NCI-H2196 treated with DMSO at 0.1 percent for 48 hours (cell line): ENCODE measurements around the gene CNR2.
A peak's percentile ranks its signal among the peaks of the same experiment; 100 is the strongest.
"Not testable (repeated sequence)": the region's sequence is repeated elsewhere in the genome, so short reads cannot be mapped to it uniquely, and the experiment has no call there.

Experiments
- DNase-seq: peaks from one replicate; lab custom pipeline; 2025; ENCODE audit not compliant: unreplicated experiment; lab: John Stamatoyannopoulos, UW

The CNR2 gene

GRCh38 chr1:23916209-23917131, 3.3 kb upstream of the CNR2 start:
- DNase-seq: peak; percentile 14

DNA sequence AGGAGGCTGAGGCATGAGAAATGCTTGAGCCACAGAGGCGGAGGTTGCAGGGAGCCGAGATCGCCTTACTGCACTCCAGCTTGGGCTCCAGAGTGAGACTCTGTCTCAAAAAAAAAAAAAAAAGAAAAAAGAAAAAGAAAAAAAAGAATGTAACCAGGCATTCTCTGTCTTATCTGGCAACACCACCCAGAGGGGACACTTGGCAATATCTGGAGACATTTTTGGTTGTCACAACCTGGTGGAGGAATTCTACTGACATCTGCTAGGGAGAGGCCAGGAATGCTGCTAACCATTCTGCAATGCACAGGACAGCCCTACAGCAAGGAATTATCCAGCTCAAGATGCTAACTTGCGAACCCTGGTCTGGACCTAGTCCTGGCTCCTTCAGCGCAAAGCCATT, 2.3 kb upstream of the CNR2 start:
- DNase-seq: no peak

GRCh38 chr1:23914921-23915320, 1.8 kb upstream of the CNR2 start:
- DNase-seq: no peak

- DNase-seq: no peak
These were observed 1.2 kb downstream of the CNR2 start for GRCh38 chr1:23911921-23912320.

DNA sequence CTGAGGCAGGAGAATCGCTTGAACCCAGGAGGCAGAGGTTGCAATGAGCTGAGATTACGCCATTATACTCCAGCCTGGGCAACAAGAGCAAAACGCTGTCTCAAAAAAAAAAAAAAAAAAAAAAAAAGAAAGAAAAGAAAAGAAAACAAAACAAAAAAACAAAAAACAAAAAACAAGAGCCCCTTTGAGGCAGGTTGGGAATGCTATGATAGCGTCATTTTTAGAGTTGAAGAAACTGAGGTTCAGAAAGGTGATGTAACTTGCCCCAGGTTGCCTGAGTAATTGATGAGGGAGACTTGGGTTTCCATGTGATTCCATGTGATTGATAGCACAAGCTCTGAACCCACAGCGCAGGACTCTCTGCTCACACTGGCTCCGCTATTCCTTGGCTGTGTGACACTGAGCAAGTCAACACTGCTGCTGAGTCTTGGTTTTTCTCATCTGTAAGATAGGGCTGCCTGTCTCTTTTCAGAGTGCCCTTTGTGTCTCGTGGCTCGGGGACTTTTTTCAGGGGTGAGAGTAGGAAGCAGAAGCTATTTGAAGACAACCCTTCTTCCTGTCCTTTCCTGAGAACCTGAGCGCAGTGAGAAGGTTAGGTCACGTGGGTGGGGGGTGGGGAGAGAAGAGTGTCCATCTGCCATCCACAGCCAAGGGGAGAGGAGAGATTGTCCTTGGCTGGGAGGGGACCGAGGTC, 2.5 kb downstream of the CNR2 start:
- DNase-seq: no peak

GRCh38 chr1:23910144-23910543, 3.0 kb downstream of the CNR2 start:
- no peak for DNase-seq

DNA sequence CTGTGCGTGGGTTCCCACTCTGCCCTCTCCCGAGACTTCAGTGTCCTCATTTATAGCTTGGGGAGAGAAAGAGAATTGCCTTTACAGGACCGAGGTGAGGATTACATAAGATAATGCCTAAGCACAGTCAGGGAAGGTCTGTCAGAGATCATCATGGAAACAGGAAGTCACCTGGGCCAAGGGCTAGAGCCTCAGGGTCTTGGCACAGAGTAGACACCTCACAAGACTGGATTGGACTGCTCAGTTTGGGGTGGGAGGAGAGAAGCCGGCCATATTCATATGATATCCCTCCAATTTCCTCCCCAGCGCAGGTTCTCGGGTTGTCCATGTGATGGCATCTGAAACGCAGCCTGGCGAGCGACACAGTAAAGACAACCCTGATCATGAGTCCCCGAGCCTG, 3.8 kb downstream of the CNR2 start:
- DNase-seq: no peak

- no peak for DNase-seq
These were observed 4.5 kb downstream of the CNR2 start for GRCh38 chr1:23908453-23909341.

GRCh38 chr1:23906731-23907130, 6.4 kb downstream of the CNR2 start:
- no peak for DNase-seq

DNA sequence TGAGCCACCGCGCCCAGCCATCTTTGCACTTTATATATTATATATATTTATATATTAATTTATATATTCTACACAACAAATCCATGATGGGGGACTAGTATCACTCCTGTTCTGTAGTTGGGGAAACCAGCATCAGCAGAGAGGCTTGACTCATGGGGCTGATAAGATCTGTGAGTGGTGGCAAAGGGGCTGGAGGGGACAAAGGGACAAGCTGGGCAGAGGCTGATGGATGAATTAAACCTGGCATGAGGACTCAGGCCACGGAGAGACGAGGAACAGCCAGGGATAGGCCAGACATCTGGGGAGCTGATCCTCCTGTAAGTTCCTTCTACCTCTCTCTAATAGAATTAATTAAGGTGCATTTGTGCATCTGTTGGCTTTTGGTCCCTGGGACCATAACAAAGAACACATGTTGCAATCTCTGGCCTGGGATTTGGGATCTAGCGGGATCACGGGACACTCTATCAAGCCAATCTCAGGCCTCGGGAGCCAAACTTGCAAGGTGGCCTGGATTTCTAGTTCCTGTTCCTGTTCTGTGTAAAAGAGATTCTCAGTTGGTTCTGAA, 7.6 kb downstream of the CNR2 start:
- no peak for DNase-seq

GRCh38 chr1:23904748-23905357, 8.3 kb downstream of the CNR2 start:
- no peak for DNase-seq

DNA sequence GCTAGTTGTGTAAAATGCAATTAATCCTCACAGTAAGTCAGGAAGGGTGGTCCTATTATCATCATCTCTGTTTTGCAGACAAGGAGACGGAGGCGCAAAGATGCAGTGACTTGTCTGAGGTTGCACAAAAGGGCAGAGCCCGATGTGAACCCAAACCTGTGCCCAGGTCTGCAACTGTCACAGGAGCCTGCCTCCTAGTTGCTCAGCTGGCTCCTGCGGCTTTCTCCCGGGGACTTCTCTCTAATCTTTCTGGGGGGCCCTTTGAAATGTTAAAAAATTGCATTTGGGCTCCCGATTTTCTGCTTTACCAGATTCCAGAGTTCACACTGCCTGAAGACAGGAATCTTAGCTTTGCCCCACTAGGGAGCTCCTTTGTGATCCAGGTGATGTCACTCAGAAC, 9.4 kb downstream of the CNR2 start:
- DNase-seq: no peak

DNA sequence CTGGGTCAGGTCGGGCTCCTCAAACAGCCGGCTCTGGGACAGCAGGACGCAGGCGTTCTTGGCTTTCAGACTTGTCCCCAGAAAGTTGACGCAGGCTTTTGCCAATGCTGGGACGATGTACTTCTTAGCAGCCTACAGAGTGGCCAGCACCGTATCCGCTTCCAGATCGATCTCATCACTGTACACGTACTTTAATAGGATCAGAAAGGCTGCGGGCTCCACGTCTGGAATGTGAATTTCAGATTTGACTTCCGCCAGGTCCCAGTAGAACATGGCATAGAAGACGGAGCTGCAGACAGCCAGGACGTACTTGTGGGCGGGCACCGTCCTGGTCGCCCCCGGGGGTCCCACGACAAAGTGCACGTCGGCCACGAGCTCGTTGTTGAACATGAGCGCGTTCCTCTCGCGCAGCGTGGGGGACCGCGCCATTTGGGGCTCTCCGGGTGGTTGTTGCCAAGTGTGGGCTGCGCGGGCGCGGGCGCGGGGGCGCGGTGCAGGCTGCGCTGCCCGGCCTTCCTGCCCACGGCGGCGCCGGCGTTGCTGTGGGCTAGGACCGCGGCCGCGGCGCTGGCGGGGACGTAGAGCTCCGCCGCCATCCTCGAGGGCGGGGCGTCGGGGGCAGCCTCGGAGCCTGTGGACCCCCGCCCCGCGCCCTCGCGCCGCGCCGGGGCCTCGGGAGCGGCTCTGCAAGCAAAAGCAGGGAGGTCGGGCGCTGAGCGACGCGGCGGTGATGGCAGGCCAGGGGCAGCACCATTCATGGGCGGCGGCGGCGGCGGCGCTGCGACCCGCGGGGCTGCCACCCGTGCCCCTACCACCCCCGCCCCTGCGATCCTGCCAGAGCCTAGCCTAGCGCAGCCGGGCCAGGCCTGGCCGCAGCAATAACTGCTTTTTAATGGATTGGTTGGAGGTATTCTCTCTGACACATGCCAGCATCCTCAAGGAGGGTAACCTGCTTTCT, 10.6 kb downstream of the CNR2 start:
- DNase-seq: no peak

- DNase-seq: not testable (repeated sequence)
These were observed 13.1 kb downstream of the CNR2 start for GRCh38 chr1:23900017-23900416.

GRCh38 chr1:23899070-23899469, 14.1 kb downstream of the CNR2 start:
- DNase-seq: no peak

GRCh38 chr1:23897083-23897482, 16.1 kb downstream of the CNR2 start:
- DNase-seq: no peak

- DNase-seq: no peak
These were observed 16.7 kb downstream of the CNR2 start for GRCh38 chr1:23896491-23896890.

- no peak for DNase-seq
These were observed 17.2 kb downstream of the CNR2 start for GRCh38 chr1:23895993-23896392.

- DNase-seq: no peak
These were observed 18.1 kb downstream of the CNR2 start for GRCh38 chr1:23895082-23895481.
